ENCODE measurements around the gene PIGN. TPM values are rescaled to one million over a fixed set of nuclear protein-coding genes. Genes with fewer than 3 reads are reported as not detected.

PIGN gene
- total RNA-seq, 2 experiments from 2014 or later = 9.6 to 11.7 TPM

GRCh38 chr18:62009521-62009920 is 177.3 kb downstream of the PIGN start:
- DNase-seq (no peak), ATAC-seq (ENCODE audit: poor library complexity) (no peak)
- no peak for TF ChIP-seq CTCF (IDR thresholded peaks at IDR 0.05)
- ChIA-PET POLR2A (no interaction called here), CTCF (no interaction called here)
- no peaks in the 10 kb centered on the region for H3K36me3 Mint-ChIP-seq (ENCODE audit: low read depth)
- Histone ChIP-seq H3K4me3 (ENCODE audit: low read length) (no peak overlapping the region), H3K27ac (ENCODE audit: low read depth in 1 of 2, low read length in 2 of 2) (no peak overlapping the region), H3K9me3 (ENCODE audit: control insufficient read depth in 1 of 2, insufficient read depth in 1 of 2, low read length in 2 of 2) (peaks cover 0 to 4% of the 10 kb centered on the region in 2 experiments), H3K36me3 (ENCODE audit: insufficient read depth, low read length) (no peaks in the 10 kb centered on the region), H3K27me3 (ENCODE audit: control insufficient read depth in 1 of 2, insufficient read depth in 2 of 2, low read length in 2 of 2) (no peaks in the 10 kb centered on the region), H3K4me1 (ENCODE audit: insufficient read depth, low read length) (no peaks in the 10 kb centered on the region)
- no peaks in the 10 kb centered on the region for H3K4me1 Mint-ChIP-seq (ENCODE audit: low read depth)
- intact Hi-C loops (cut with DNase I, micrococcal nuclease) = no loop called here
- H3K4me3 Mint-ChIP-seq = no peak overlapping the region
- no peaks in the 10 kb centered on the region for H3K9me3 Mint-ChIP-seq
- peaks cover 20% of the 10 kb centered on the region for H3K27me3 Mint-ChIP-seq
- no peak overlapping the region for H3K27ac Mint-ChIP-seq

GRCh38 chr18:62001396-62001795 is 185.5 kb downstream of the PIGN start:
- no peak for ATAC-seq (ENCODE audit: poor library complexity)
- DNase-seq = no peak
- Histone ChIP-seq H3K4me1 (ENCODE audit: insufficient read depth, low read length) (no peaks in the 10 kb centered on the region), H3K27me3 (ENCODE audit: control insufficient read depth in 1 of 2, insufficient read depth in 2 of 2, low read length in 2 of 2) (no peaks in the 10 kb centered on the region), H3K36me3 (ENCODE audit: insufficient read depth, low read length) (no peaks in the 10 kb centered on the region), H3K4me3 (ENCODE audit: low read length) (no peak overlapping the region), H3K27ac (ENCODE audit: low read depth in 1 of 2, low read length in 2 of 2) (no peak overlapping the region), H3K9me3 (ENCODE audit: control insufficient read depth in 1 of 2, insufficient read depth in 1 of 2, low read length in 2 of 2) (peaks cover 3 to 14% of the 10 kb centered on the region in 2 experiments)
- CTCF ChIA-PET = no interaction called here
- Mint-ChIP-seq H3K4me1 (ENCODE audit: low read depth) (no peaks in the 10 kb centered on the region), H3K36me3 (ENCODE audit: low read depth) (no peaks in the 10 kb centered on the region), H3K27ac (no peak overlapping the region), H3K4me3 (no peak overlapping the region), H3K27me3 (no peaks in the 10 kb centered on the region), H3K9me3 (peaks cover 8% of the 10 kb centered on the region)
- POLR2A ChIA-PET = no interaction called here
- intact Hi-C loops (cut with DNase I, micrococcal nuclease) = no loop called here
- TF ChIP-seq CTCF (IDR thresholded peaks at IDR 0.05) = no peak

GRCh38 chr18:61998957-61999356 is 187.9 kb downstream of the PIGN start:
- POLR2A ChIA-PET = no interaction called here
- no peak for ATAC-seq (ENCODE audit: poor library complexity)
- H3K4me1 ChIP-seq (ENCODE audit: insufficient read depth, low read length) = no peaks in the 10 kb centered on the region

More at GRCh38 chr18:61998957-61999356, 187.9 kb downstream of the PIGN start:
- Histone ChIP-seq H3K9me3 (ENCODE audit: control insufficient read depth in 1 of 2, insufficient read depth in 1 of 2, low read length in 2 of 2) (peaks cover 3 to 8% of the 10 kb centered on the region in 2 experiments), H3K36me3 (ENCODE audit: insufficient read depth, low read length) (no peaks in the 10 kb centered on the region), H3K27me3 (ENCODE audit: control insufficient read depth in 1 of 2, insufficient read depth in 2 of 2, low read length in 2 of 2) (no peaks in the 10 kb centered on the region), H3K4me3 (ENCODE audit: low read length) (no peak overlapping the region), H3K27ac (ENCODE audit: low read depth in 1 of 2, low read length in 2 of 2) (no peak overlapping the region)
- Mint-ChIP-seq H3K27me3 (no peaks in the 10 kb centered on the region), H3K9me3 (peaks cover 8% of the 10 kb centered on the region), H3K4me3 (no peak overlapping the region), H3K4me1 (ENCODE audit: low read depth) (no peaks in the 10 kb centered on the region), H3K27ac (no peak overlapping the region), H3K36me3 (ENCODE audit: low read depth) (no peaks in the 10 kb centered on the region)
- CTCF ChIA-PET = no interaction called here
- no peak for DNase-seq
- intact Hi-C loops (cut with DNase I, micrococcal nuclease) = no loop called here
- no peak for TF ChIP-seq CTCF (IDR thresholded peaks at IDR 0.05)
